Stimulated activated CD8-positive, alpha-beta memory T cell treated with anti-CD3 and anti-CD28 coated beads, Interleukin-12 subunit alpha, Interleukin-12 subunit beta, amount 100 ng/mL, for 4 hours (primary cell): ENCODE measurements around the gene AXIN1.
"Not testable (repeated sequence)": the region's sequence is repeated elsewhere in the genome, so short reads cannot be mapped to it uniquely, and the experiment has no call there.

ENCODE experiments used
- DNase-seq: peaks from one replicate; pipeline ENCODE4 v3.0.0-alpha.2; 2020; ENCODE audit warnings: low read depth

AXIN1 gene

GRCh38 chr16:381012-381788 lies 28.7 kb upstream of the AXIN1 start:
- peak; percentile 29 for DNase-seq

GRCh38 chr16:380762-381011 lies 28.2 kb upstream of the AXIN1 start:
- no peak for DNase-seq

- DNase-seq, result no peak
These were observed 27.6 kb upstream of the AXIN1 start for GRCh38 chr16:379961-380761.

GRCh38 chr16:379183-379960 lies 26.8 kb upstream of the AXIN1 start:
- DNase-seq, result no peak

GRCh38 chr16:378821-379182 lies 26.3 kb upstream of the AXIN1 start:
- DNase-seq, result no peak

DNA sequence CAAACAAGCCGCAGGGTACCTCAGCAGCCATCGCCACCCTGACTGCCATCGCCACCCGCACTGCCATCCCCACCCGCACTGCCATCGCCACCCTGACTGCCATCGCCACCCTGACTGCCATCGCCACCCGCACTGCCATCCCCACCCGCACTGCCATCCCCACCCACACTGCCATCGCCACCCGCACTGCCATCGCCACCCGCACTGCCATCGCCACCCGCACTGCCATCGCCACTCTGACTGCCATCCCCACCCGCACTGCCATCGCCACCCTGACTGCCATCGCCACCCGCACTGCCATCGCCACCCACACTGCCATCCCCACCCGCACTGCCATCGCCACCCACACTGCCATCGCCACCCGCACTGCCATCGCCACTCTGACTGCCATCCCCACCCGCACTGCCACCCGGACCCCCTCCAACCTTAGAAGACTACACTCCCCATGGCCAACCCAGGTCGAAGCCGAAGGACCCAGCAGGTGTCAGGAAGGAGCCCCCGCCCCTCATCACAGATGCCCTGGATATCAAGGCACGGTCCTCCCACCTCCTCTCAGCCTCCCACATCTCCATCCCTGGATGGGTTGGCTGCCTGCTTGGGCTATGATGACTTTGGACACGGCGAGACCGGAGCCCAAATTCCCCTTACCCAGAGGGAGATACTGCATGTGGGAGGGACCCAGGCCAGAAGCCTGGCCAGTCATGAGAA lies 25.7 kb upstream of the AXIN1 start:
- not testable (repeated sequence) for DNase-seq

DNA sequence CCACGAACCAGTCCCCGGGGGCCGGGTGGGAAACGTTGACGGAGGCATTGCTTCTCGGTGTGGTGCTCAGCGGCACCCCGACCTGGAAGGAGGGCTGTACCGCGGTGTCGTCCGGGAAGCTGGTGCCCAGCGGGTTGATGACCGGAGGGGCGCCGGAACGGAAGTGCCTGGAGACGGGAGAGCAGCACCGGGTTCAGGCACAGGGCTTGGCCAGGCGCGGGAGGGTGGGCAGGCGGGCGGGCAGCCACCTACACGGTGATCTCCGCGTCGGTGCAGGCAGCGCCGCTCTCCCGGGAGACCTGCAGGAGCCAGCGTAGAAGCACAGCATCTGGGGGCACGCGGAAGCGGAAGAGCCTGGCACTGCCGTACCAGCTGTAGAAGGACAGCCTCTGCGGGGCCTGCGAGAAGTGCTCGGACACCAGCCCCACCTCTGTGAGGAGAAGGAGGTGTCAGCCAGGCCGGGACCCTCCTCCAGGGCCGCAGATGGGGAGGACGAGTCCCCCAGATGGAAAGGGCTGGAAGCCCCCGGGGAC lies 25.0 kb upstream of the AXIN1 start:
- no peak for DNase-seq

DNA sequence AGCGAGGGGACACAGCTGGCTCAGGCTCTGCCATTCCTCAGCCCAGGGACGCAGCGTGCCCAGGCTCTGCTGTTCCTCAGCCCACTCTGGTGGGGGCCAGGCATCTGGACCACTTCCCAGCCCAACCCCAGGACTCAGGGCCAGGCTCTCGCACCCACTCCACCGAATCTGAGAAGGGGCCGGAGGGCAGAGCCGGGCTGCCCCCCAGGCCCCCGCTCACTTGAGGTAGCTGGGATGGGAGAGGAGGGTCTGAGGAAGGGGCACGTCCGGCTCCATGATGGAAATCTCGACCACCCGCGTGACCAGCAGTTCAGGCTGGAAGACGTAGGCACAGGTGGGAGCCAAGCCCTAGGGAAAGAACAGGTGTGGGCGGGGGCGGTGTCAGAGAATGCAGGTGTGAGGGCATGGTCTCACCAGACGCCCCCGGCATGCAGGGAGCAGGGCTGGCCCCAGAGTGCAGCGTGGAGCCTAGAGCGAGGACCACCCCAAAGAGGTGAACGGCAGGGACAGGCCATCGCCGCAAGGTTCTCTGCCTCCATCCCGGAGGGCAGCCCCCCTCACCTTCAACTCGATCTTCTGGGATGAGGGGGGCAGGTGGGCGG lies 24.4 kb upstream of the AXIN1 start:
- no peak for DNase-seq

GRCh38 chr16:375927-376816 lies 23.6 kb upstream of the AXIN1 start:
- DNase-seq, result no peak

GRCh38 chr16:375212-375611 lies 22.7 kb upstream of the AXIN1 start:
- DNase-seq, result no peak

- no peak for DNase-seq
These were observed 22.0 kb upstream of the AXIN1 start for GRCh38 chr16:374616-374926.

DNA sequence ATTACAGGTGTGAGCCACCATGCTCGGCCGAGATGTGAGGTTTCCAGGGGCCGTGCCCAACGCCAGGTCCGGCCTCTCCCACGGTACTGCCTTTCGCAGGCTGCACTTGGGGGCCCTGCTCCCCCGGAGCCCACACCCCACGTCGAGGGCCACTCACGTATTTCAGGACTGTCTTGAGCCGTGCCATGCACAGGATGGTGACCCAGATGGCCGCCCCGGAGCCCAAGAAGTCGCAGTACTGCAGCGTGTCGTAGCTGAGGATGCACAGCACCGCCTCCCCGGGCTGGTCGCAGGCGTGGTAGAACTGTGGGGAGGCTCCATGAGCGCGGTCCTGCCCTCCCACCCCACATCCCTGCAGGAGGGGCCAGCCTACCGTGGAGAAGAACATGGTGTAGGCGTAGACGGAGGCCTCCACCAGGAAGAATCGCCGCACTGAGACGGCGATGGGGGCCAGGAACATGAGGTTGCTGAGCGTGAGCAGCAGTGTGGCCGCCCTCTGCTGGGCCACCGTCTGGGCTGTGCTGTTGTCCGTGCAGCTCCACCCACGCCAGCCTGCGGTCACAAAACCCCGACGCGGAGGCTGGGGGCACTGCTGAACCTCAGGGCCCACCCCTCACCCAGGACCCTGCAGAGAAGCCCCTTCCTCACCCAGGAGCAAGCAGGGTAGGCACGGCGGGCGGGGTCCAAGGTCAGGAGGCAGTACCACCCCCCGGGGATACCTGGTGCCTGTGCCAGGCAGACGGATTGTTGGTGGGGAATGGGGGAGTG lies 21.5 kb upstream of the AXIN1 start:
- no peak for DNase-seq

DNA sequence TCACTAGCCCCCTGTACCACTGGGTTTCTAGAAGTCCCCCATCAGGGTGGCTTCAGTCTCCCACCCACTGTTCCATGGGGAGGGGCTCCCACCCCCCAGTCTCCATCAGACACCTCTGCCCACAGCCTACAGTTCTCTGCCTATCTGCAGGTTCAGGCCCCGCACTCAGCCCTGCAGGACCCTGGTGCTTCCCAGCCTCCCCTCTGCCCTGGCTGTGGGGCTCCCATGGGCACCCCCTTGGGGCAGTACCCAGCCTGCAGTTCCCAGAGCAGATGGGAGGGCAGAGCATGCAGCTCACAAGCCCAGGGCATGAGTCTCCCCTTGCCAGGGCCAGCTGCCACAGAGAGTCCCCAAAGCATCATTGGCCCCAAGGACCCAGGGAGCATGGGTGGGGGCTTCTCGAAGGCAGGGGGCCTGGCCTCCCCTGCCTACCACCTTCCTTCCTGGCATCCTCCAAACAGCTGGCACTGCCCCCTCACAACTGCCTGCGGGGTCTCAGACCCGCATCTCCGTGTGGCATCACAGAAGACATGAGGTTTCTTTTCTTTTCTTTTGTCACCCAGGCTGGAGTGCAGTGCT lies 20.6 kb upstream of the AXIN1 start:
- no peak for DNase-seq

- DNase-seq, result no peak
These were observed 19.9 kb upstream of the AXIN1 start for GRCh38 chr16:372302-372983.

- DNase-seq, result no peak
These were observed 19.2 kb upstream of the AXIN1 start for GRCh38 chr16:371515-372301.

- DNase-seq, result no peak
These were observed 18.5 kb upstream of the AXIN1 start for GRCh38 chr16:370979-371514.

DNA sequence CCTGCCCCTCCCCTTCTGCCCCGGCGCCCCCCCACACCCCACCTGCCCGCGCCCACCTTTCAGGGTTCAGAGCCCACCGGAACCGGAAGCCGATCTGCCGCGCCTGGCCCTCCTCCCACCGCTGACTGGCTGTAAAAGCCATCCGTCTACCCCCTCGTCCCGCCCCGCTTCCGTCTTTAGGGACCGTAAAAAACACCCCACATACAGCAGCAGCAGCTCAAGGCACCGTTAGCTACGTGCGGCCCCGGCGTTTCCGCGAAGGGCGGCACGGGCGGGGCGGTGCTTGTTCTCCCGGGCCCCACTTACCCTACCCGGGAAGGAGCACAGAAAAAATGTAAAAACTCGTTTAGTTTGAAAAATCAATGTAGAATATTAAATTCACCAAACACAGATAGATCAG lies 17.9 kb upstream of the AXIN1 start, which contains the start of gene MRPL28:
Gene MRPL28, minus strand, starts transcription at position 96 of the 400 bp plus-strand sequence. CDS start 320 bp downstream, outside the sequence.
- DNase-seq, result peak; percentile 79
